Ovary (tissue), 9 donors: ENCODE results near the gene ZNF365. TPM values are rescaled to one million over a fixed set of nuclear protein-coding genes. Genes with fewer than 3 reads are reported as not detected.

ENCODE experiments used
- DNase-seq, 5 donors: peaks; one replicate each; pipeline ENCODE4 v3.0.0-alpha.2; 2019 to 2020
- H3K27ac ChIP-seq, 2 donors: fragments of 200-600 bp; one replicate each; pipeline versions ENCODE4 v1.5.1 to v1.8.0; 2019 to 2022
- H3K27me3 ChIP-seq: fragments of 200-600 bp; one replicate; pipeline ENCODE4 v1.8.0; 2022
- H3K36me3 ChIP-seq: fragments of 200-600 bp; sonication (generic); one replicate; pipeline ENCODE4 v1.5.1; 2019
- H3K4me1 ChIP-seq: one replicate; pipeline ENCODE4 v1.8.1; 2013; ENCODE audit warnings: mild to moderate bottlenecking, moderate library complexity; ENCODE audit not compliant: insufficient read depth
- H3K4me3 ChIP-seq: fragments of 200-600 bp; sonication (generic); one replicate; pipeline ENCODE4 v1.5.1; 2017
- H3K9me3 ChIP-seq, 2 donors: fragments of 200-600 bp in 1 of 2; sonication (generic) in 1 of 2; one replicate each; pipeline versions ENCODE4 v1.5.1 to v1.8.1; 2013 to 2019; ENCODE audit warnings: mild to moderate bottlenecking in 1 of 2, moderate library complexity in 1 of 2
- EP300 ChIP-seq: sonication (generic); formaldehyde crosslinking; IDR thresholded peaks from one replicate; pipeline ENCODE4 v1.6.1; 2017; ENCODE audit warnings: antibody characterized with exemption
- POLR2A ChIP-seq: fragments of 450-650 bp; IDR thresholded peaks from one replicate; pipeline ENCODE4 v1.6.1; 2017; ENCODE audit warnings: antibody characterized with exemption, mild to moderate bottlenecking, moderate library complexity
- WGBS, 3 donors: extraction: QIAGEN DNeasy Blood & Tissue Kit in 1 of 3; methylation state at CpG; one replicate each; pipeline versions ENCODE4 v1.1.5 to v1.1.7; 2013 to 2017; 5-methylcytosine and 5-hydroxymethylcytosine counted together
- intact Hi-C, 4 donors: fragments of 100-400 bp; cut with DNase I; formaldehyde crosslinking; loops; one replicate each; pipeline versions ENCODE4 v1.11.0 to v1.15.1; 2022 to 2023
- polyA plus RNA-seq, 2 donors: library from polyadenylated mRNA; stranded (reverse); fragments of 200-250 nt in 1 of 2; fragments of 350-450 nt in 1 of 2; fragmentation: Illumina TruSeq in 1 of 2; extraction: RNeasy Lipid Tissue Mini Kit (QIAGEN cat#74804) in 1 of 2; gene quantifications; one replicate each; pipeline ENCODE4 v1.2.3, GENCODE V29; 2013 to 2014
- small RNA-seq: library from RNA; depleted of rRNA; stranded (forward); fragments of <200 nt; gene quantifications from one replicate; pipeline ENCODE3, GENCODE V24; 2016
- total RNA-seq, 7 donors: library from RNA; depleted of rRNA in 2 of 7; stranded (reverse); fragments of >200 nt in 2 of 7; fragmentation: NEBNext Ultra II Directional in 3 of 7; extraction: Animal tissue kit (Norgen Biotek cat#: 25700) in 3 of 7; gene quantifications; one replicate each; pipeline versions ENCODE4 v1.1.0 to v1.2.4, GENCODE V29; 2016 to 2023
- TF ChIP-seq, protein P1 (sequence below), 3 donors: fragments of 450-650 bp in 2 of 3; fragments of 200-600 bp in 1 of 3; IDR thresholded peaks; one replicate each; pipeline versions ENCODE4 v1.5.1 to v1.8.0; 2016 to 2022; ENCODE audit warnings: antibody characterized with exemption in 3 of 3, mild to moderate bottlenecking in 1 of 3
- donor health status: DM: no; HTN: no; CAD: no; lungs with moderate emphysema.
- donor health status: DM: no; HTN: no; CAD: no.
- donor health status: Bipolar disorder and iron deficiency.
- donor health status: DM: yes; HTN: yes; CAD: no.
- donor health status: DM: no; HTN: no; CAD: no.
- donor health status: DM: yes; HTN: yes; CAD: no.

Gene ZNF365
- total and polyA plus RNA-seq, 9 donors: 0.16 to 1.6 (median 0.45) TPM

DNA sequence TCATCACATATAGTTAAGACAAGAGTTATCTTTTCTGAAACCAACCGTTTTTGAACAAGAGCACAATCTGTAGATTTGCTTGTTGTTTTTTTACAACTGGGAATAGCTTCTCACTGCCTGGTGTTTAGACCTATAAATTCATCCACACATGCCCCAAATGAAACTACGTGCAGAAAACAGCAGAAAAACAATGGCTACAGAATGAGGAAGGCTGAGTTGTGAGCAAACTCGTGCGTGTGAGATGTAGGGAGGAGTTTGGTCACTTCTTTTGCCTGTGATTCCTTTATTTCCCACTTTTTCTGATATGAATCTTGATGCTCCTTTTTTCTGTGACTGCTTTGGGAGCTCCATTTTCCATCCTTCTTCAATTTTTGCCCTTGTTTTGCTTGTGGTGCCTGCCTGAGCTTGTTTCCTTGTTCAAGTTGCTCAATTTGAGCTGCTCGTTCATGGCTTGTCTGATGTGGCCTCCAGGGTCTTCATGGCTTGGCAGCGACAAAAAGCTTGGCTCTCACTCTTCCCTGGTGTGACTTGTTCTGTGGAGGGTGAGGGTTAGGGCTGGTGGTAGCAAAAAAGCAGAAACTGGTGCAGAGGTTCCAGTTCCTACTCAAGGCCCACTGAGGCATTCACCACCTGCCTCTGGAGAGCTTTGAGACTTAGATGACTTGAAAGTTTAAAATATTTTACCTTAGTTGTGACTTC, 76.9 kb downstream of the ZNF365 start:
- Histone ChIP-seq H3K27me3 (no peaks in the 10 kb centered on the region), H3K36me3 (no peaks in the 10 kb centered on the region), H3K4me3 (no peak overlapping the region), H3K9me3 (no peaks in the 10 kb centered on the region), H3K4me1 (no peaks in the 10 kb centered on the region), H3K27ac (no peak overlapping the region)
- DNase-seq: no peak
- TF ChIP-seq, protein P1, sequence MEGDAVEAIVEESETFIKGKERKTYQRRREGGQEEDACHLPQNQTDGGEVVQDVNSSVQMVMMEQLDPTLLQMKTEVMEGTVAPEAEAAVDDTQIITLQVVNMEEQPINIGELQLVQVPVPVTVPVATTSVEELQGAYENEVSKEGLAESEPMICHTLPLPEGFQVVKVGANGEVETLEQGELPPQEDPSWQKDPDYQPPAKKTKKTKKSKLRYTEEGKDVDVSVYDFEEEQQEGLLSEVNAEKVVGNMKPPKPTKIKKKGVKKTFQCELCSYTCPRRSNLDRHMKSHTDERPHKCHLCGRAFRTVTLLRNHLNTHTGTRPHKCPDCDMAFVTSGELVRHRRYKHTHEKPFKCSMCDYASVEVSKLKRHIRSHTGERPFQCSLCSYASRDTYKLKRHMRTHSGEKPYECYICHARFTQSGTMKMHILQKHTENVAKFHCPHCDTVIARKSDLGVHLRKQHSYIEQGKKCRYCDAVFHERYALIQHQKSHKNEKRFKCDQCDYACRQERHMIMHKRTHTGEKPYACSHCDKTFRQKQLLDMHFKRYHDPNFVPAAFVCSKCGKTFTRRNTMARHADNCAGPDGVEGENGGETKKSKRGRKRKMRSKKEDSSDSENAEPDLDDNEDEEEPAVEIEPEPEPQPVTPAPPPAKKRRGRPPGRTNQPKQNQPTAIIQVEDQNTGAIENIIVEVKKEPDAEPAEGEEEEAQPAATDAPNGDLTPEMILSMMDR (IDR thresholded peaks at IDR 0.05): no peak
- TF ChIP-seq POLR2A (no peak), EP300 (no peak)
- 56 to 67% (median 65%) methylated on average over 6 of the region's 6 CpGs for WGBS, 3 donors
- intact Hi-C loops: no loop called here

DNA sequence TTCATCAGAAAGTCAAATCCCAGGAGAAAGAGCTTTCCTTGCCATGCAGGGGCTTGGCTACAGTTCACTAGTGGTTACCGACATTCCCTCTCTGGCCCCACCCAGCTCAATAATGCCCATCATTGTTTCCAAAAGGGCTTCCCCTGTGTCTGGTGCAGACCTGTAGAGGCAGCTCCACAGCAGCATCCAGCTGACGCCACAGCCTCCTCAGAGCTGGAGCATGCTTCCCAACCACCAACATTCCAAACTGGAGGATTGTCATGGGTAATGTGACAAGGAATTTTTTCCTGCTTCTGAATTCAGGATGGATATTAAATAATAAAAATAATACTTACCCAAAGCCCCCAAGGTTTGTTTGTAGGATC, 77.4 kb downstream of the ZNF365 start:
- Histone ChIP-seq H3K27ac (no peak overlapping the region), H3K4me3 (no peak overlapping the region), H3K4me1 (no peaks in the 10 kb centered on the region), H3K9me3 (no peaks in the 10 kb centered on the region), H3K27me3 (no peaks in the 10 kb centered on the region), H3K36me3 (no peaks in the 10 kb centered on the region)
- WGBS, 3 donors: 92 to 94% (median 93%) methylated on average over 2 of the region's 2 CpGs
- TF ChIP-seq POLR2A (no peak), EP300 (no peak)
- TF ChIP-seq, protein P1 (IDR thresholded peaks at IDR 0.05): no peak
- no peak for DNase-seq
- intact Hi-C loops: no loop called here

Small RNA genes lying within 50 kb of the gene (small RNA-seq; reads per million reads assigned to genes)
- not detected for gene RN7SL591P

Other genes starting within 250 kb of the ZNF365 start
- under 1 TPM; 0.05 to 0.46 (median 0.17) TPM for gene RTKN2, start 105.5 kb upstream of the ZNF365 start, total RNA-seq
- under 1 TPM; 0.28 to 0.52 TPM for gene RTKN2, start 105.5 kb upstream of the ZNF365 start, polyA plus RNA-seq